ENCODE results near the gene IFT22.

DNA sequence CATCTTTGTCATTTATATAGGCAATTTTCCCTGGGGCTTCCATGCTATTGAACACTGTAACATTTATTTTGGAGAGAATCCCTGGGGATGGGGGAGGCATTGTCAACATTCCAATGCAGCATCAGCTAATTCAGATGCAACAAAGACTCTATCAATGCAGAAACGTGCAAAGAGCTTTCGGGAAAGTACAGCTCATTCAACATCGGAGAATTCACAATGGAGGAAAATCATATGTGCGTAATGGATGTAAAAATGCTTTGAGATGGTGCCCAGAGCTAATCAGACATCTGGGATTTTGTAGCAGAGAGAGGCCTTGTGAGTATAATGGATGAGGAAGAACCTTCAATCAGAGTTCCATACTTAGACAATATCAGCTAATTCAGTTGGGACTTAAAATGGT is 48.4 kb downstream of the IFT22 start:
- TF ChIP-seq POLR2A (IDR thresholded peaks at IDR 0.05): no peak
- TF ChIP-seq CTCF (IDR thresholded peaks at IDR 0.05): no peak
- TF ChIP-seq EP300 (IDR thresholded peaks at IDR 0.05): no peak
- no peak for TF ChIP-seq POLR2AphosphoS5 (IDR thresholded peaks at IDR 0.05)

All from suprapubic skin (tissue), 4 donors.